ACC112 (cell line): ENCODE measurements around the gene FAM117A.
"Not testable (repeated sequence)": the region's sequence is repeated elsewhere in the genome, so short reads cannot be mapped to it uniquely, and the experiment has no call there.

ENCODE experiments used
- H2AFZ ChIP-seq: fragments of 200-600 bp; sonication (generic); one replicate; pipeline ENCODE4 v1.6.0; 2017; ENCODE audit warnings: antibody characterized with exemption, low read length; ENCODE audit not compliant: unreplicated experiment
- H3K27ac ChIP-seq: fragments of 200-600 bp; sonication (generic); 2 replicates; pipeline ENCODE4 v1.5.1; 2014; ENCODE audit warnings: low read depth, mild to moderate bottlenecking, antibody characterized with exemption, low read length, moderate library complexity
- H3K27me3 ChIP-seq: fragments of 200-600 bp; sonication (generic); 2 replicates; pipeline ENCODE4 v1.6.1; 2014; ENCODE audit warnings: mild to moderate bottlenecking, antibody characterized with exemption, low read length, moderate library complexity, mixed read lengths; ENCODE audit not compliant: insufficient read depth
- H3K36me3 ChIP-seq: fragments of 200-600 bp; sonication (generic); 2 replicates; pipeline ENCODE4 v1.6.1; 2016; ENCODE audit warnings: mild to moderate bottlenecking, antibody characterized with exemption, low read length, moderate library complexity, mixed read lengths; ENCODE audit not compliant: insufficient read depth
- H3K4me1 ChIP-seq: fragments of 200-600 bp; sonication (generic); one replicate; pipeline ENCODE4 v1.6.1; 2016; ENCODE audit warnings: low read length, mixed read lengths; ENCODE audit not compliant: insufficient read depth, unreplicated experiment, control insufficient read depth
- H3K4me3 ChIP-seq: fragments of 200-600 bp; sonication (generic); 2 replicates; pipeline ENCODE4 v1.5.1; 2014; ENCODE audit warnings: mild to moderate bottlenecking, low read depth, low read length
- H3K79me2 ChIP-seq: fragments of 200-600 bp; sonication (generic); one replicate; pipeline ENCODE4 v1.6.0; 2016; ENCODE audit warnings: low read length; ENCODE audit not compliant: control insufficient read depth, unreplicated experiment, insufficient read depth

The FAM117A gene

DNA sequence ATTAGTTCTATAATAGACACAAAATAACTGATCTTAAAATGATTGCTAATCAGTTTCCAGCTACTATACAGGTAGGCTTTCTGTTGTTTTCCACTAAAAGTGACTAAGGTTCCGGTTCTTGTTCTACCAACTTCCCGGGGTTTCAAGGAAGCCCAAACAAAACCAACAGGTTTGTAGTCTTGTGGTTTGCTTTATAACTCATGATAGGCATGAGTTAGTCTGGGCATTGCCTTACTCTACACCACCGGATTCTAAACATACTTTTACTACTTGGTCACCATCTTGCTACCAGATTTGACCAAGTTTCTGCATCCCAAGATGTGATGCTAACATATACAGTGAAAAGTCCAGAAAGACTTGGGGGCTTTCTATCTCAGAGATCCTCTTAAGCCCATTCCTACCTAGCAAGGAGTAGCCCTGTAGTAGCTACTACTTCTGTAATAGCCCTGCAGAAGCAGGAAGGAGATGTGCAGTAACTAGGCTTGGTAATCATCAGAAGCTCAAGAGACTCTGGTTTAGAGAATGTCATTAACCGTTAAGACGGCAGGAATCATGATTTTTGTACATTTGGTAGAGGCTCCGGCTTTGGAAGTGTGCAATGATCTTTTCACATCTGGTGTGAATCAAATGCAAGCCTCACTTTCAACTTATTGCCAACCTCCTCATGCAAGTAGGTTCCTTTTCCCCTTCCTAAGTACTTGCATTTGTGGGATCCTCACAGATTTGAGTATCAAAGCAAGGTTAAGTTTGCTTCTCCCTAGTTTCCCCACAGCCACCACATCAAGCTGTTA is 1.6 kb downstream of the FAM117A start:
- Histone ChIP-seq H3K4me3 (peak overlapping the region; percentile 79; the same call in 1 of the 2 replicates), H3K36me3 (no peaks in the 10 kb centered on the region), H3K27ac (no peak overlapping the region), H2AFZ (no peak overlapping the region), H3K4me1 (peaks cover 3% of the 10 kb centered on the region), H3K79me2 (no peaks in the 10 kb centered on the region), H3K27me3 (peaks cover 54% of the 10 kb centered on the region)

DNA sequence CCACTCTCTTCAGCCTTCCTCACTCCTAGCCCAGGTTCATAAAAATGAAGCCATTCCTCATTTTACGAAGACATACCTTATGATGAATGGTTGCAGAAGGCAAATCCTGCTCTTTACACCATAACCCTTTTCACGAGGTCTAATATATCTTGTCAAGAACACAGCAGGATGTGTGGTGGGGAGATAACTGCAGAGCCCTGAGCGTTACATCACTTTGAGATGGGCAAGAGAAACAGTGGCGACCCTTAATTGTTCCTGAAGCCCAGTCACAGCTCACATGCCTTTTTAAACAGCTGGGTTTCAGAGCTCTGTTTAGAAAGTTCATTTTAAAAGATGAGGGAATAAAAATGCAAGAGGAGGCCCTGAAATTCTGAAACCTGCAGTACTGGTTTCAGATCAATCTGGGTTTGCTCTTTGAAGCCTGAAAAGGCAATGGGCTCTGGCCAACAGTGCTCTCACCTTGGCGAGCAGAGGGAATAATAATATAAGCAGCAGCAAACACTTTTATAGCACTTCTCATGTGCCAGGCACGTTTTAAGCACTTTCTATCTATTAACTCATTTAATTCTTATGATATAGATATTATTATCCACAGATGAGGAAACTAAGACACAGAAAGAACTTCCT is 2.9 kb downstream of the FAM117A start:
- peaks cover 3% of the 10 kb centered on the region for H3K4me1 ChIP-seq
- H3K27ac ChIP-seq = no peak overlapping the region
- H3K4me3 ChIP-seq = no peak overlapping the region
- no peaks in the 10 kb centered on the region for H3K36me3 ChIP-seq
- H3K27me3 ChIP-seq = peaks cover 41% of the 10 kb centered on the region
- no peak overlapping the region for H2AFZ ChIP-seq
- H3K79me2 ChIP-seq = no peaks in the 10 kb centered on the region

DNA sequence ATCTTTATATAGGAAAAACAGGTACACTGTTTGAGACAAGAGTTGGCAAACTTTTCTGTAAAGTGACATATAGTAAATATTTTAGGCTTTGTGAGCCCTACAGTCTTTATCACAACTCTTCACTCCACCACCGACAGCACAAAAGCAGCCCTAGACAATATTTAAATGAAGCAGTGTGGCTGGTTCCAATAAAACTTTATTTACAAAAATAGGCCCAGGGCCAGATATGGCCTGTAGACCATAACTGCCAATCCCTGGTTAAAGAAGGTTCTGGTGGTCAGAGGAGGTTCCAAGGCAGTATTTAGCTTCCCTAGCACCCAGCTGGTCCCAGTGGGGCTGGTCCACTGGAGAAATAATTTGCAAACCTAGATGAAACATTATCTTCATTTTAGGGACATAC is 3.6 kb downstream of the FAM117A start:
- H3K79me2 ChIP-seq = no peaks in the 10 kb centered on the region
- H3K4me1 ChIP-seq = peaks cover 3% of the 10 kb centered on the region
- H3K27me3 ChIP-seq = peaks cover 34% of the 10 kb centered on the region
- no peak overlapping the region for H3K4me3 ChIP-seq
- no peak overlapping the region for H3K27ac ChIP-seq
- H3K36me3 ChIP-seq = no peaks in the 10 kb centered on the region
- no peak overlapping the region for H2AFZ ChIP-seq

DNA sequence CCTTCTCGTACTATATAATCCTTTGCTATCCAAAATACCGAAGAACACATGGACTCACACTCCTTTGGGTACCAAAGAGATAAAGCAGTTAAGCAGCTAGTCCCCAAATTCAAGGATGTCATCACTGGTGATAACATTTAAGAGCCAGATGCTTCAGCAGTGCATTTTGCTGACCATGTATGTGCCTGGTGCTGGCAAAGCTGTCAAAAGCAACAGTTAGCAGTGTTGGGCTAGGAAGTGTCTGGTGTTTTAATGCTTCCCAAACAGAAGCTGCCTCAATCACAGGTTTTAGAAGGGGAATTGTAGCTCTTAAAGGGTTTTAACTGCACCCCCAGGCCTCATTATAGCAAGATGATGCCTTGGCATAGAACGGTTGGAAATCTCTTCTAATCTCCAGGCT is 4.7 kb downstream of the FAM117A start:
- Histone ChIP-seq H3K4me3 (no peak overlapping the region), H3K27me3 (peaks cover 28% of the 10 kb centered on the region), H3K4me1 (peaks cover 3% of the 10 kb centered on the region), H3K36me3 (no peaks in the 10 kb centered on the region), H3K27ac (no peak overlapping the region), H2AFZ (no peak overlapping the region), H3K79me2 (no peaks in the 10 kb centered on the region)

DNA sequence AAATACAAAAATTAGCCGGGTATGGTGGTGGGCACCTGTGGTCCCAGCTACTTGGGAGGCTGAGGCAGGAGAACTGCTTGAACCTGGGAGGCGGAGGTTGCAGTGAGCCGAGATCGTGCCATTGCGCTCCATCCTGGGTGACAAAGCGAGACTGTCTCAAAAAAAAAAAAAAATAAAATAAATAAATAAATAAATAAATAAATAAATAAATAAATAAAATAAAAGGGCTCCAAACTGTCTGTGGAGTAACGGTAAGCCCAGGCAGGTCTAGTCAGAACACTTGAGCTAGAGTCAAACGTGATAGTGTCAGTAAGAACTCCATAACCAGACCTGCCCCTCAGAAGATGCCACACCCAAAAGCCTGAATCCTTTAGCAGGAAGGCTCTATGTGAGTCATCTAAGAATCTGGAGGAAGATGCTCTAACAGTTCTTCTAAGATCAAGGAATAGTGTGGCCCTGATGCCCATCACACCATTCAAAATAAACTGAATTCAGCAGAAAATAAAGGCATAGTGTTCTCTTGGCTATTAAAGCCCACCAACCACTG is 5.4 kb downstream of the FAM117A start:
- not testable (repeated sequence) for H2AFZ ChIP-seq, H3K27ac ChIP-seq, H3K4me1 ChIP-seq, H3K4me3 ChIP-seq, H3K36me3 ChIP-seq, H3K79me2 ChIP-seq
- peaks cover 27% of the 10 kb centered on the region for H3K27me3 ChIP-seq

DNA sequence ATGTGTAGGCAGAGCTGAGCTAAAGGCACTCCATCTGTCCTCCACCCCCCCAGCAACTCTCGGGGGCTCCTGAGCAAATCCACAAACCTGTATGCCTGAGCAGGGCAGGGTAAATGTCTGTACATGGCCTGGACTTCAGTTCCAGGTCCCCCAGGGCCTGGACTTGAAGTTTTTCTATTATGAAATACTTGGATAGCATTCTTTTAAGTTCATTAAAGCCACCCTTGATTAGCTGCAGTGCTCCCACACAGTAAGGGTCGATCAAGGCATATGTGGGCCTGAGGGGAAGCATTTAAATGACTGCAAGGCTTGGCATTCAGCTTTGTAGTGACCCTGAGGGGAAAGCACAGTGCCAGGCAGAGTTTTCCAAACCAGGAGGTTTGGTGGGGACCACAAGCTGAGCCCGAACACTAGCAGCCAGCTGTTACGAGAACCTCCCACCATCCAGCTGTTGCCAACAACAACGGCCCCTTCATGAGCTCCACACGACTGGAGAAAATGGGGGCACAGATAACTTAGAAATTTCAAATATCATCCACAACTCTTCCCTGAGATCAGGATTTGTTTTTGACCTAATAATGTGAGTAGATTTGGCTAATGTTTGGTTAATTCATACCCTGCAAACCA is 6.7 kb downstream of the FAM117A start:
- no peak overlapping the region for H3K27ac ChIP-seq
- no peak overlapping the region for H2AFZ ChIP-seq
- peaks cover 14% of the 10 kb centered on the region for H3K27me3 ChIP-seq
- H3K79me2 ChIP-seq = no peaks in the 10 kb centered on the region
- H3K4me3 ChIP-seq = no peak overlapping the region
- H3K4me1 ChIP-seq = peaks cover 3% of the 10 kb centered on the region
- H3K36me3 ChIP-seq = no peaks in the 10 kb centered on the region

DNA sequence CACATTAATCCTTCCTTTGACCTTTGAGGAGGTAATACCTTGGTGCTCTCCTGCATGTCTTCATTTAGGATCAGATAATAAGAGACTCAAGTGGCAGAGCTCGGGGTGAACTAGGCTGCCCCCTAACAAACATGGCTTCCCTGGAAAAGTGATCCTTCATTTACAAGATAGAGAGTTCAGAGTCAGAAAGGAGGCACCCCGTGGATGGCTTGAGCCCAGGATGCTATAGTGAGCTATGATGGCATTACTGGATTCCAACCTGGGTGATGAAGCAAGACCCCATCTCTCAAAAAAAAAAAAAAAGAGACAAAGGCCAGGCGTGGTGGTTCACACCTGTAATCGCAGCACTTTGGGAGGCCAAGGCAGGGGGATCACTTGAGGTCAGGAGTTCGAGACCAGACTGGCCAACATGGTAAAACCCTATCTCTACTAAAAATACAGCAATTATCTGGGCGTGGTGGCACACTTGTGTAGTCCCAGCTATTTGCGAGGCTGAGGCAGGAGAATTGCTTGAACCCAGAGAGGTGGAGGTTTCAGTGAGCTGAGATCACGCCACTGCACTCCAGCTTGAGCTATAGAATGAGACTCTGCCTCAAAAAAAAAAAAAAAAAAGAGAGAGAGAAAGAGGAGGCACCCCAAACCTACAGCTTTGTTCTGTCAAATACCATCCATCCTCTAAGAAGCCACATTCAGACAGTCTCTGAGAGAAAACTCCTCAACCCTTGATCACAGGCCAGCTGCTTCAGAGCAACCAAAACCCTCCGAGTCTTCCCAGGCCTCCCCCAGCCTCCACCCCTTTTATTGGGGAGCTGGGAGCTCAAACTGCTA is 7.4 kb downstream of the FAM117A start:
- no peak overlapping the region for H2AFZ ChIP-seq
- H3K27ac ChIP-seq = no peak overlapping the region
- H3K27me3 ChIP-seq = peaks cover 7% of the 10 kb centered on the region
- no peaks in the 10 kb centered on the region for H3K36me3 ChIP-seq
- no peak overlapping the region for H3K4me3 ChIP-seq
- peaks cover 3% of the 10 kb centered on the region for H3K4me1 ChIP-seq
- no peaks in the 10 kb centered on the region for H3K79me2 ChIP-seq

DNA sequence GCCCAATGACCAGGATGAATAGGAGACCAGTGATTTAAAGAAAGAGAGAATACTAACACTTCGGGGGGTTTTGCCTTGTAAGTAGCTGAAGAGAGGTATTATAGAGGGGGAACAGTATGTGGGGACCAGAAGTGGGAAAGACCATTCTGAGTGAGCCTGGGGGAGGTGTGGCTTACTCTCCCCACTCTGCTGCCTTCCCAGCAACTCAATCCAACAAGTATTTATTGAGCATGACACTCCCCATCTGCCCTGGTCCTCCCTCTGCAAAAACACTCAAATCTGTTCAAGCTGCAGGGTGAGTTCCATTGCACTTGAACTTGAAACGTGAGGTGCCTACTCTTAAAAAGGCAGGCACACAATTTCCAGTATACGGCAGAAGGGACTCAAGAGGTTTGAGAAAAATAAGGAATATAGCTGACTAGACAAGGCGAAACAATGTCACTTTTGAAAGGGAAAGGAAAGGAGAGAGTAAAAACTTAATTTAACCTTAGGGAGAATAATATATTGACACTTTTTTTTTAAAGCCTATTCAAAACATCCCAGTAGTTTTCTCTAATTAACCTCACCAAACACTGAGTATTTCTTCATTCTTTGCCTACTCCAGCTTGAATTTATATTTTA is 8.2 kb downstream of the FAM117A start:
- Histone ChIP-seq H3K36me3 (no peaks in the 10 kb centered on the region), H3K79me2 (no peaks in the 10 kb centered on the region), H3K27ac (no peak overlapping the region), H3K27me3 (peaks cover 6% of the 10 kb centered on the region; the same call in 1 of the 2 replicates), H3K4me3 (no peak overlapping the region), H3K4me1 (peaks cover 3% of the 10 kb centered on the region), H2AFZ (no peak overlapping the region)

DNA sequence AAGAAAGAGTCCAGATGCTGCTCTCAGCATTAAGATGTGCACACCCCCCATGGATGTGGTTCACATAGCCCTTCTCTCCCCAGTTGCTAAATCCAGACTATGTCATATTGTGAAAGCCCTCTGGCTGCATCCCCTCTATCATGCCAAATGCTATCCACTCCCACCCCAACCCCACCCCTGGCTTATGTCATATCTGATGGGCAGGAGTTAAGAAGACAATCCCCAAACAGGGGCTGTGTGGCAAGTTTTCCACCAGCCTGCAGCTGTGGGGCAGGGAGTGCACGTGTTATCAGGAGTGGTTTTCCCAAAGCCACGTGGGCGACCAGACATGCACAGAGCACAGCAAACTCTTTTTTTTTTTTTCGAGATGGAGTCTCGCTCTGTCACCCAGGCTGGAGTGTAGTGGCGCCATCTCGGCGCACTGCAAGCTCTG is 10.0 kb downstream of the FAM117A start:
- Histone ChIP-seq H3K4me1 (peaks cover 3% of the 10 kb centered on the region), H3K27ac (no peak overlapping the region), H2AFZ (no peak overlapping the region), H3K27me3 (0 out of 2 replicates have a peak, but pooled peaks cover under 1% of the 10 kb centered on the region), H3K79me2 (no peaks in the 10 kb centered on the region), H3K36me3 (no peaks in the 10 kb centered on the region), H3K4me3 (no peak overlapping the region)

DNA sequence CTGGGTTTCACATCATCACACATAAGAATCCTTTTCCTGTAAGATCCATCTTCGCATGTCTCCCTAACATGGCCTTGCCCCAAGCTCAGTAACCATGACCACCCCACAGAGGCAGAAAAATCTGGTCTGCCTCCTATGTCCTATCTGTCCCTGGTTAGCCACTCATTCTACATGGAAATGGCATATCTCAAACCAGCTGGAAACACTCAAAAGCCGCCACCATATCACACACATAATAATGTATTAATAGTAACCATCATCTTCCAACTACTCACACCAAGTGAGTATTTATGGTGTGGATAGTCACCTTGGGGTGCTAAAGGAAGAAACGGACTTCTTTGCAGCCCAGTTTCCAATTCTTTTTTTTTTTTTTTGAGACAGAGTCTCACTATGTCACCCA is 11.4 kb downstream of the FAM117A start:
- Histone ChIP-seq H3K79me2 (no peaks in the 10 kb centered on the region), H3K27ac (no peak overlapping the region), H3K4me1 (no peaks in the 10 kb centered on the region), H3K27me3 (no peaks in the 10 kb centered on the region), H2AFZ (no peak overlapping the region), H3K4me3 (no peak overlapping the region), H3K36me3 (no peaks in the 10 kb centered on the region)
